Fibroblast of skin of right quadriceps (primary cell): Measurements from ENCODE around the gene HELLS.
"Not testable (repeated sequence)": the region's sequence is repeated elsewhere in the genome, so short reads cannot be mapped to it uniquely, and the experiment has no call there.

ENCODE experiments used
- DNase-seq: peaks from one replicate; pipeline ENCODE4 v3.0.0-alpha.2; 2013

HELLS gene

DNA sequence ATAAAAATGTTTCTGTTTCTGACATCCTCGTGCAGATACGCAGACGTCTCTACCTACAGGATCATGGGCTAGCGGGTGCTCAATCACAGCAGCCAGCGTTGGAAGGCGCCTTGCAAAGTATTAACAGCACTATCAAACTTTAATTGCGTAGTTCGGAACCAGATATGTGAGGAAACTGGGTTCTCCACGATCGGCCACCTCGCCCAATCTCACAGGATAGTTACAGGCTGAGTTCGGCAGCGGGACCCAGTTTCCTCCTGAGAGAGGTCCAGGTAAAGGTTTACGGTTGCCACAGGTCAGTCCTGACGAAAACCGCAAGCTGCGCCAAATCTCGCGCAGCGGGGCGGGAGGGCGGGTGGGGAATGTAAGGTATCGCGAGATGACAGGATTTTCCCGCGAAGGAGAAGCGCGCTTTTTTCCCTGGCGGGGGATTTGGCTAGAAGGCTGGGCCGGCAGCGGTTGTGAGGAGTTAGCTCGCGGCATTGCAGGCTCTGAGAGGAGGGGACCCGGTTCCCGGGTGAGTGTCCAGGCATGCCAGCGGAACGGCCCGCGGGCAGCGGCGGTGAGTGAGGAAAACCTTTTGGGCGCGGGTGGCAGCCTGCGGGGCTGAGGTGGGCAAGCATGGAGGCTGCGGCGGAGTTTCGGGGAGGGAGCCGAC is at the start of gene HELLS:
Gene HELLS, plus strand, starts transcription at position 398 of the 658 bp plus-strand sequence. Its CDS starts 134 bp downstream, at position 532.
- peak; percentile 87 for DNase-seq

DNA sequence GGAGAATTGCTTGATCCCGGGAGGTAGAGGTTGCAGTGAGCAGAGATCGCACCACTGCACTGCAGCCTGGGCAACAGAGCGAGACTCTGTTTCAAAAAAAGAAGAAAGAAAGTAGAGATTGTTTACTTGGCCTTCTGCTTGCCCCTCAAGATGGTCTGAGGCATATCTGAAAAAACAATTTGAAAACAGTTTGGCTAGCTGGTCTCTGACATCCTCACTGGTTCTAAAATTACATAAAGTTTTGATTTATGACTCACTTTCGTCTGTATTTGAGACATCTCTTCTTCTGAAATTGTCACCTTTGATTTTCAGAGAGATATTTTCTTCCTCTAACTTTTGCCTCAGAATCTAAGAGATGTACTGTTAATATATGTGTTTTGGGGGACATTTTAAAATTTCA is 49.6 kb upstream of the HELLS start:
- no peak for DNase-seq

DNA sequence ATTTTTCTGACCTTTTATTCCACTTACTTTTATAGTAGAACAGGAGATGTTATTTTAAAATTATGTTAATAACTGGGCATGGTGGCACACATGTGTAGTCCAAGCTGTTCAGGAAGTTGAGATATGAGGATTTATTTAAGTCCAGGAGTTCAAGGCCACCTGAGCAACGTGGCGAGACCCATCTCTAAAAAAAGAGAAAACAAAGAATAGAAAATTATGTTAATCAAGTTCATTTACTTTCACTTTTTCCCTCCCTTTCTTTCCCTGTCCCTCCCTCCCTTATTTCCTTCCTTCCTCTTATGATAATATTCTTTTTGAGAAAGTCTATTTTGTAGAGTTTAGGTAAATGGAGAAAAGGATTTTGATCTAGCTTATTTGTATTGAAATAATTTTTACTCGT is 48.9 kb upstream of the HELLS start:
- DNase-seq, result no peak

DNA sequence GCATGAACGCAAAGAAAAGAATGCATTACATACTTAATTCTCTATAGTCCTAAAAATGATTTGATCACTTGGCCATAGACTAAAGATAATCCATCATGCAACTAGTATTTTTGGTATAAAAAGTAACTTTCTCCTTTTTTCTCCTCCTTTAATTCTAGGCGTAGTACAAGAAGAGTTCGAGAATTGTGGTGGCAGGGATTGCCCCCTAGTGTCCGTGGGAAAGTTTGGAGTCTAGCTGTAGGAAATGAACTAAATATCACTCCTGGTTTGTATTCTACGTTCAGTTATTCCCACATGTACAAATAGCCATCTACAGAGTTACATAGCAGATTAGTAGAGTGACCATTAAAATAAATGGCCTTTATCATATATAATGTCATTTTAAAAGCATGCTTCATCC is 45.5 kb upstream of the HELLS start:
- no peak for DNase-seq

DNA sequence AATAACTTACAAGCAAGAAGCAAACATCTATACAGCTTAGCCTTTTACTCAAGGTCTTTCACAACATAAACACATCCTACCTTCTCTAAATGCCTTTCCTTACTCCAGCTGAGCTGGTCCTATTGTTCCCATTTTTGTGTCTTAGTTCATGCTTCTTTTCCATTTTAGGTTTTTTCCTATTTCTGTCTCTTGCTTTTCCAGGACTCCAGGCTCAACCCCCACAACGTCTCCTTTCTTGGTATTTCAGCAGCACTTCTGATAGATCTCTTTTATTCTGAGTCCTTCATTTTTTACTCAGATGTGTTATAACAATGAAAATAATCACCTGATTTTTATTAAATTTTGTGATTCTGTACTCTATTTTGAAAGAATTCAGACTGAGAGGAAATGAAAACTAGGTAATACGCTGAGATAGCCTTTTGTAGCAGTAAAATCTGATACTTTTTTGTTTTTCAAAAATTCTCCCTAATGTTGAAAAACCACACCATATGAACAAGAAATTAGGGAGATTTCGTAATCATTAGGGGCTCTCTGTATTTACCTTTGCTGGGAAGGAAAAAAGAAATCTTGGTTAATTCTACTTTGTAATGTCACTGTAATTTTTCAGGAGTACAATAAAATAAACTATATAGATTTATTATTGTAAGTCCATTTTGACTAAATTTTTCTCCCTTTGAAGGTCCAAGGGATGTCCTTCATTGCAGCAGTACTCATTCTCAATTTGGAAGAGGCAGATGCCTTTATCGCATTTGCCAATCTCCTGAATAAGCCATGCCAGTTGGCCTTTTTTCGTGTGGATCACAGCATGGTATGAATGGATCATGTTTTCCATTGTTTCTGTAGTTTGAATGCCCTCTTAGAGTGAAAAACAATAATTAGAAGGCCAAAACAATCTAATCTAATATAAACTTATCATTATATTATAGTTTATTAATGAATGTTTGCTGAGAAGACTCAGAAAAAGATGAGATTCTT is 24.0 kb upstream of the HELLS start:
- DNase-seq, result no peak

DNA sequence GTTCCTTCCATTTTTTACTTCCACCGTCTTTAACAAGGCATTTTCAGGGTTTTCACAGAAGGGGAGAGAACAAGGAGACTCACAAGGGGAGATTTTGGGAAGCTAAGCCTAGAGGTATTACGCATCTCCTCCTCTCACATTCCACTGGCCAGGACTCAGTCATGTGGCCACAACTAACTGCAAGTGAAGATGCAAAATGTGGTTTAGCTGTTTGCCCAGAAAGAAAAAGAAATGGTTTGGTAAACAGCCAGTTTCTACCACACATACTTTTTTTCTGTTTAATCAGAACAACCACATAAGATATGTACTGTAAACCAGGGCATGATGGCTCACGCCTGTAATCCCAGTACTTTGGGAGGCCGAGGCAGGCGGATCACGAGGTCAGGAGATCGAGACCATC is 21.4 kb upstream of the HELLS start:
- DNase-seq, result peak; percentile 44

DNA sequence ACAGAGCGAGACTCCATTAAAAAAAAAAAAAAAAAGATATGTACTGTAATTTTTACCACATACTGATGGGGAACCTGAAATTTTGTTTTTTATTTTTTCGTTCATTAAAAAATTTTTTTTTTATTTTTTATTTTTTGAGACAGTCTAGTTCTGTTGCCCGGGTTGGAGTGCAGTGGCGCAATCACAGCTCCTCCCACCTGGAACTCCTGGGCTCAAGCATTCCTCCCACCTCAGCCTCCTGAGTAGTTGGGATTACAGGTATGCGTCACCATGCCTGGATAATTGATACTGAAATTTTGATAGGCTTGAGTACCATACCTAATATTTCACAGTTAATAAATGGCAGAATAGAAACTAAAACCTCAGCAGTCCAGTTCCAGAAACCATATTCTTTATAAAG is 20.9 kb upstream of the HELLS start:
- DNase-seq, result no peak

DNA sequence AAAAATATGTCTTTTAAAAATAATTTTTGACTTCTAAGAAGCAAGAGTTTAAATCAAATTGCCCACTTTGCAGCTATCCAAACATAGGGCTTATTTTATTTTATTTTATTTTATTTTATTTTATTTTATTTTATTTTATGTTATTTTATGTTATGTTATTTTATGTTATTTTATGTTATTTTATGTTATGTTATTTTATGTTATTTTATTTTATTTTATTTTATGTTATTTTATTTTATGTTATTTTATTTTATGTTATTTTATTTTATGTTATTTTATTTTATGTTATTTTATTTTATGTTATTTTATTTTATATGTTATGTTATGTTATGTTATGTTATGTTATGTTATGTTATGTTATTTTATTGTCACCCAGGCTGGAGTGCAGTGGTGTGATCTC is 14.0 kb upstream of the HELLS start:
- not testable (repeated sequence) for DNase-seq

DNA sequence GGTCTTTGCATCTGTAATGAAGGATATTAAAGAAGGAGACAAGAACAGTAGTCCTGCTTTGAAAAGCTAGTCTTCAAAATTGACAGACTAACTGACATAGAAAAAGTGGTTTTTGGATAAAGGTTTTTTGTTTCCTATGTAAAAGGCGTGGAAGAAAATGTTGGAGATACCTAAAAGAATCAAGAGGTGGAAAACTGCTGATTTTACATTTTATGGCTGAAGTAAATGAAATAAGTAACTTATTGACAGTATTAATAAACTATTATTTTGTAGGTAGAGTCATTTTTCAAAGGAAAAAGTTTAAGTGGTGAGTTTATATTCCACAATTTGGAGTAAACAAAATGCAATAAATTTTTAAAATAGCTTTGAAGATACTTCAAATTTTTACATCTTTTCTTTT is 12.6 kb upstream of the HELLS start:
- DNase-seq, result no peak

DNA sequence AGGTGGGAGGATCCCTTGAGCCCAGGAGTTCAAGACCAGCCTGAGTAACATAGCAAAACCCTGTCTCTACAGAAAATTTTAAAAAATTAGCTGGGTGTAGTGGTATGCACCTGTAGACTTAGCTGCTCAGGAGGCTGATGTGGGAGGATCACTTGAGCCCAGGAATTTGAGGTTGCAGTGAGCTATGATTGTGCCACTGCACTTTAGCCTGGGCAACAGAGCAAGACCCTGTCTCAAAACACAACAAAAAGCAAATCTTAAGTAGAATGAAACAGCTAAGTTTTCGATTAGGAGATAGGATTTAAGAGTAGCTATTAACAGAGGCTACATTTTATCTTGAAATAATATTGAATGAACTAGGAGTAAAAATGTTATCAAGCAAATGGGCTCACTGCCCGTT is 3.3 kb upstream of the HELLS start:
- not testable (repeated sequence) for DNase-seq

DNA sequence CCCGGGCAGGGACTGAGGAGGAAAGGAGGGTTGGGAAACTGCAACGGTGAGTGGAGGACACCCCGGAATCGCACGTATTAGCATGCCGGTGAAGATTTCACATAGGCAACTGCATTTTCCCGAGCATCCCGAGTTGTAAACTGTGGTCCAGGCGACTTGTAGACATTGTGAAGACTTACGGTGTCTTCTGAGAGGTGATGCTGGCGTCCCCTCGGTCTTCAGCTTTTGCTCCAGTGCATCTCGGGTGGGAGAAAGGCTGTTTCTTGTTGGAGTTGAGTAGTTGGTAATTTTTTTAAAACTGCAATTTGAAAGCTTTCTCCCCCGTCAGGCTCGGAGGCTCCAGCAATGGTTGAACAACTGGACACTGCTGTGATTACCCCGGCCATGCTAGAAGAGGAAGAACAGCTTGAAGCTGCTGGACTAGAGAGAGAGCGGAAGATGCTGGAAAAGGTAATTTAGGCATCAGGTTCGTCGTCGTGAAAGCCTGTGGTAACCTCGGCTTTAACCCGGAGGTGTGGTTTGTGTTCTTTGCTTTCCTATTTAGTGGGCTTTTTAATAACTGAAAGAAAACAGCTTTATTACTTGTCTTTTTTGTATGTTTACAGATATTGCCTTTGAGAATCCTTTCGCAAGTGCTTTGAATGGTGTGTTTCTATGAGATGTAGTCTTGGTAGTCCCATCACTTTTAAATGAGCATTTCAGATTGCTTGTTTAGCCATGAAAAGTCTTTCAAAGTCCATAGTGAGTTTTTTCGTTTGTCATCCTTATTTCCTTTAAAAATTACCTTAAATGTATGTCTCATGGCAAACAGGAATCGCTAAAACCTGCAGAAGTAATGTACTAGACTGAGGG is 687 bp downstream of the HELLS start:
- peak; percentile 13 for DNase-seq

DNA sequence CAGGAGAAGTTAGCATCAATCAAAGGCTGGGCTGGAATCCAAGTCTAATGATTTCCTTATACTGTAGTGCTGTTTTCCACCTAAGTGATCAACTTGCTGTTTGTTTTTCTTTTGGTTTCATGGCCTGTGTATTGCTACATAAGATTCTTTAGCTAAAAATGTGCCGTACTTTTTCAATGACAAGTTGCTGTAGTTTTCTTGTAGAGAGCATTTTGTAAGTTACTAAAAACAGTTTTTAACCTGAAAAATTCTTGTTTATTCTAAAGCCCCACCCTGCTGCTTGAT is 1.3 kb downstream of the HELLS start:
- peak; percentile 11 for DNase-seq

DNA sequence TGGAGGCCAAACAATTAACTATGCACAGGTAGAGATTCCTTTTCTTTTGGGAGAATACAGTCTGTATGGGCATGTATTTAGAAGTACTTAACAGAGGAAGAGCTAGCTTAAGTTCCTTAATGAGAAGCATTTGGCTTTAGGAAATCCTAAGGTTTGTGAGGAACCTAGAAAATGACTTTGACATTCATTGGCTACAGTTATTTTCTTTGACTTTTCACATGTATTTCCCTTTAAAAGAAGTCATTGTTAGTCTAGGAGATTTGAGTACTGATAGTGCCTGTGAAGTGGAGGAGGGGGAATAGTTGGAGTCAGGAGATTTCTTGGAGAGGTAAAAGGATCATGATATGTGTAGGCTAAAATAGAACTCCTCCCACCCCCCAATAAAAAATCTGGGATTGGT is 3.6 kb downstream of the HELLS start:
- no peak for DNase-seq

DNA sequence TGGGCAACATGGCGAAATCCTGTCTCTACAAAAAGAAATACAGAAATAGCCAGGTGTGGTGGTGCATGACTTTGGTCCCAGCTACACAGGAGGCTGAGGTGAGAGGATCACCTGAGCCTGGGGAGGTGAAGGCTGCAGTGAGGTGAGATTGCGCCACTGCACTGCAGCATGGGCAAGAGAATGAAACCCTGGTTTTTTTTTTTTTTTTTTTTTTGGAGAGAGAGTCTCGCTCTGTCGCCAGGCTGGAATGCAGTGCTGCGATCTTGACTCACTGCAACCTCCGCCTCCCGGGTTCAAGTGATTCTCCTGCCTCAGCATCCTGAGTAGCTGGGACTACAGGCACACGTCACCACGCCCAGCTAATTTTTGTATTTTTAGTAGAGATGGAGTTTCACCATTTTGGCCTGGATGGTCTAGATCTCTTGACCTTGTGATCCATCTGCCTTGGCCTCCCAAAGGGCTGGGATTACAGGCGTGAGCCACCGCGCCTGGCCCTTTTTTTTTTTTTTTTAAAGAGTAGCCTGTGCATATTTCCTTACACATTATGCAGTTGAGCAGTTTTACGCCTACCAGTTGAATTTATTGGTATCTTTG is 22.2 kb downstream of the HELLS start:
- peak; percentile 6 for DNase-seq

DNA sequence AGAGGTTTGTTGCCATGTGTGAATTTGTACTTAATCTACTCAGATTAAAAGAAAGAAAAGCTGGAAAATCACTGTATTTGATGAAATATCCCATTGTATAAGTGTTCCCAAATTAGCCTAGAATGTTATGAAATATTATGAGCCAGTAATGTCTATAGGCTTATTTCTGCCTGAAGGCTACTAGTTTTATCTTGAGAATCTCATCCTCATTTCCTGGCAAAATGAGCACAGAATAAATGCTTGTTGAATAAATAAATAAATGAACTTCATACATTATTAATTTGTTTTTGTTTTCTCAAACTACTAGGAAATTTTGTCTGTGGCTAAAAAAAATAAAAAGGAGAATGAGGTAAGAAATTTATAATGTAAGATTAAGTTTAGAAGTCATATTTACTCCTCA is 25.5 kb downstream of the HELLS start:
- DNase-seq, result no peak

DNA sequence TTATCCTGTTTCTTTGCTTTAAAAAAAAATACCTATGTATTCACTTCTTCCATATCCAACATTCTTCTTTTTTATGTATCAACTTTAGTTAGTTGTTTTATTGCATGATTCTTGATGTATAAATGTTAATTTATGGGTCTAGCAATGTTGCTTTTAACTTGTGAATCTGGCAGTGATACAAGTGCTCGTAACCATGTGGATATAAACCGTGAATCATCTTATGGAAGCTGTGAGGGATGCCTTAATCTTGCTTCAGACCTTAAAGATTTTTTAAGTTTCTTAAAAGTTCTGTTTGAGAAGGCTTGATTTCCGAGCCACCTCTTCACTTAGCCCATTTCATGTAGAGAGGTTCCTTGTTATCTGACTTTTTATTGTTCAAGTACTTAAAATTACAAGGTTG is 25.9 kb downstream of the HELLS start:
- peak; percentile 56 for DNase-seq

DNA sequence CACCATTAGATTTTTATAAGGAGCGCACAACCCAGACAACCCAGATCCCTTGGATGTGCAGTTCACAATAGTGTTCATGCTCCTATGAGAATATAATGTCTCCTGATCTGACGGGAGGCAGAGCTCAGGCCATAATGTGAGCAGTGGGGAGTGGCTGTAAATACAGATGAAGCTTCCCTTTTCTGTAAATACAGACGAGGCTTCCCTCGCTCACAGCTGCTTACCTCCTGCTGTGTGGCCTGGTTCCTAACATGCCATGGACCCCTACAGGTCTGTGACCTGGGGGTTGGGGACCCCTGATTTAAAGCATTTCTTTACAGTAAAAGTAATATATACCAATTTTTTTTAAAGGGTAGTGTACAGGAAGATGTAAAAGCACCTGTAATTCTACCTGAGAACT is 33.2 kb downstream of the HELLS start:
- no peak for DNase-seq

DNA sequence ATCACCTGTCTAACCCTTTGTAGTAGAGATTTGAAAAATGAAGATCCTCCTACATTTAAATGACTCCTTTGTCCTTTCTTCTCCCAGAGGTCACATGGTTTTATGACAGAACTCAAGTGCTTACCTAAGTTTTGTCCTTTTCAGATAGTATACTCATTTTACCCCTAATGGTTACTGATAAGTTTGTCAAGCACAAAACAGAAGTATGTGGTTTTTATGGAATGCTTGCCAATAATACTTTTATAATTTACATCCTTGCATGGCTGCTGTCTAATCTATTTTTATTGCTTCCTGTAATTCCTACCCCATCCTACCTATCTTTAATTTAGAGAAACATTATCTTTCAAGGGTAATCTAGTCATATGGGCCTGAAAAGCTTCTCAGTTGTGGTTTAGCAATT is 37.5 kb downstream of the HELLS start:
- DNase-seq, result no peak

DNA sequence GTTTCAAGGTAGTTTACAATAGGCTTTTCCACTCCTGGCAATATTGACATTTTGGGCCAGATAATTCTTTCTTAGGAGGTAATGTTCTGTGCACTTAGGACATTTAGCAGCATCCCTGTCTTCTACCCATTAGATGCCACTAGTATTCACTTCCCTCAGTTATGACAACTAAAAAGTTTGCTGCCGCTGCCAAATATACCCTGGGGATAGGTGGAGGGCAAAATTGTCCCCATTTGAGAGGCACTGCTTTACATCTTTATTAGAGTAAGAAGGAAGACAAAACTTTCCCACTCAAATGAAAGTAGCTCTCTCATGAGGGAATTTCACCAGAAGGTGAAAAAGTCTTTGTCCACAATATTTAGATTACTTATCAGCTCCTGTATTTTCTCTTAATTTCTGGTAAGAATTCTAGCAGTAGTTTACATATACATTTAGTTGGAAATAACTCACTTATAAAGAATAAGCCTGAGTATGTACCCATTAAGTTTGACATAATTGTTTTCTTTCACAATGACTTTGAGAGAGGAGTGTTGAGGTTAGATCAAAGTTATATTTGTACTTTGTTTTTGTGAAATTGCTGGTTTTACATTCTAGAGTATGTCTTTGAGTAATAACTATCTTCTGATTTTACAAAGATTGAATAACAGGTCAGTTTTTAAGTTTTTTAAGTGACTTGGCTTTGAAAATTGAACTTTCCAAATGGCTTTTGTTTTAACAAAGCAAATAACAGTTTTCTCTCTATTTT is 46.0 kb downstream of the HELLS start:
- no peak for DNase-seq

DNA sequence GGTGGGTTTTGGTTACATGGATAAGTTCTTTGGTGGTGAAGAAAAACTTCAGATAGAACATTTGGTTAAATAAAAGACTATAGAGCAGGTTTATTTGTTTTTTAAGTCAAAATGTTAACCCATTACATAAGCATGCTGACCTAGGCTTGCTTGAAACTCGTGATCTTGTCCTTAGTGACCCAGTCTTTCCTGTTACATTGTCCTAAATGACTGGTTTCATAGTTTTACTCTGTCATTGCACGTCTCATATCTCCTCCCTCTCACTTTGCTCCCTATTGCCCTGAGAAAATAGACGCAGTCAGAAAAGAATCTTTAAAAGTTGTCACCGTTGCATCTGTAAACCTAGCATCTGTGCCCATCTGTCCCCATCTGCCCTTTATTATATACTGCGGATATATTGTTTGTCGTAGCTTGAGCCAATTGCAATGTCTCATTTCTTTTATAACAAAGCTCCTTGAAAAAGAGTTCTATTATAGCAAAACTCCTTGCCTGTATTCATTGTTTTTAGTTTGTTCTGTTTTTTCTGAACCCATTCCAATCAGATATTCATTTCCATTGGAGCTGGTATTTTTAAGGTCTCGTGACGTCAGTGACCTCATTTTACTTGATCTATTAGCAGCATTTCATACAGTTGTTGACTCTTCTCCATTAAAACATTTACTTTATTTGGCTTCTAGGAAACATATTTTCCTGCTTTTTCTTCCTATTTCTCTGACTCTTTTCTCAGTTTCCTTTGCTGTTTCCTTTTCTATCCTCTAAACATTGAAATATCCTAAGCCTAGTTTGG is 57.3 kb downstream of the HELLS start:
- no peak for DNase-seq

DNA sequence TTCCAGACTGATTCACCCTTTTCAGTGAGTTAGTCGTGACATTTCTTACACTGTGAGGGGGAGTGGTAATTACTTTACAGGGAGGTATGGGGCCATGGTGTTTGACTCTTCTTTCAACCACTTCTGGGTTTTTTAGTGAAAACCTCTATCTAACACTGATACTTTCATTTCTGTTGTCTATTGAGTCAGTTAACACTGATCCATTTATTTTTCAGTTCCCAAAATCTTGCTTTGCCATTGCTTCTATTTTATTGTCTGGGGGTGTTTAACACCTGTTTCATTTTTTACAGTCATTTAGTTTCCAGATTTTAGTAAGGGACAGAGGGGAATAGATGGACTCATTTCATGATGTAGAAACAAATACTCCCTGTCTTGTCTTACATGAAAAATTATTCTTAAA is 61.5 kb downstream of the HELLS start:
- DNase-seq, result no peak

DNA sequence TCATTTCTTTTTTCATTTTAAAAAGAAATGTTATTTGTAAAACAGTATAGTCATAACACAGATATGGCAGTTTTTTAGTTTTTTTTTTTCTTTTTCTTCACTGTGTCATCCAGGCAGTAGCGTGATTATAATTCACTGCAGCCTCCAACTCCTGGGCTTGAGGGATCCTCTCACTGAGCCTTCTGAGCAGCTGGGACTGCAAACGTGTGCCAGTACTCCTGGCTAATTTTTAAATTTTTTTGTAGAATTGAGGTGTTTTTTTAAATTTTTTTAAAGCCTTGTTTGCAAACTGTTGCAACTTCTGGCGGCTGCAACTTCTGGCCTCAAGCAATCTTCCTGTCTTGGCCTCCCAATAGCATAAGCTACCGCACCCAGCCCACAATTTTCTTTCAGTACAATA is 63.0 kb downstream of the HELLS start:
- DNase-seq, result no peak
